AG10803 (cell line): Measurements from ENCODE around the gene FAM186B.

Source experiments
- DNase-seq: peaks from one replicate; pipeline ENCODE4 v3.0.0; 2010; ENCODE audit warnings: low read depth
- H3K4me3 ChIP-seq: 2 replicates; pipeline ENCODE4 v1.5.1; 2011; ENCODE audit warnings: mild to moderate bottlenecking, low read length, control low read depth
- CTCF ChIP-seq: conservative IDR thresholded peaks from 2 replicates; pipeline ENCODE4 v1.5.1; 2011; ENCODE audit warnings: mild to moderate bottlenecking, low read length, control low read depth, inconsistent platforms

FAM186B gene

GRCh38 chr12:49554266-49554665, 51.2 kb downstream of the FAM186B start:
- no peak for TF ChIP-seq CTCF
- DNase-seq: no peak
- H3K4me3 ChIP-seq: no peak overlapping the region

- no peak for DNase-seq
- H3K4me3 ChIP-seq: no peak overlapping the region
- peak; percentile 25 for TF ChIP-seq CTCF
Measured at GRCh38 chr12:49553512-49554088, 51.8 kb downstream of the FAM186B start.

- no peak for DNase-seq
- TF ChIP-seq CTCF: no peak
- no peak overlapping the region for H3K4me3 ChIP-seq
Measured at GRCh38 chr12:49552899-49553298, 52.5 kb downstream of the FAM186B start.

GRCh38 chr12:49552425-49552824, 53.0 kb downstream of the FAM186B start:
- no peak for TF ChIP-seq CTCF
- H3K4me3 ChIP-seq: no peak overlapping the region
- no peak for DNase-seq

- H3K4me3 ChIP-seq: no peak overlapping the region
- TF ChIP-seq CTCF: no peak
- peak; percentile 58 for DNase-seq
Measured at GRCh38 chr12:49552014-49552413, 53.4 kb downstream of the FAM186B start.

- TF ChIP-seq CTCF: no peak
- DNase-seq: no peak
- H3K4me3 ChIP-seq: no peak overlapping the region
Measured at GRCh38 chr12:49550693-49551252, 54.7 kb downstream of the FAM186B start.

- DNase-seq: no peak
- TF ChIP-seq CTCF: no peak
- no peak overlapping the region for H3K4me3 ChIP-seq
Measured at GRCh38 chr12:49549735-49550692, 55.4 kb downstream of the FAM186B start.
